HG03558 (cell line): ENCODE measurements around the gene NAB1.
"Not testable (repeated sequence)": the region's sequence is repeated elsewhere in the genome, so short reads cannot be mapped to it uniquely, and the experiment has no call there.

Experiments used
- ATAC-seq: cut with Tn5 transposase; IDR thresholded peaks from one replicate; pipeline ENCODE4 v1.9.1; 2021; ENCODE audit warnings: moderate number of reproducible peaks; ENCODE audit not compliant: unreplicated experiment; ENCODE audit errors: extremely low read depth

The NAB1 gene, protein sequence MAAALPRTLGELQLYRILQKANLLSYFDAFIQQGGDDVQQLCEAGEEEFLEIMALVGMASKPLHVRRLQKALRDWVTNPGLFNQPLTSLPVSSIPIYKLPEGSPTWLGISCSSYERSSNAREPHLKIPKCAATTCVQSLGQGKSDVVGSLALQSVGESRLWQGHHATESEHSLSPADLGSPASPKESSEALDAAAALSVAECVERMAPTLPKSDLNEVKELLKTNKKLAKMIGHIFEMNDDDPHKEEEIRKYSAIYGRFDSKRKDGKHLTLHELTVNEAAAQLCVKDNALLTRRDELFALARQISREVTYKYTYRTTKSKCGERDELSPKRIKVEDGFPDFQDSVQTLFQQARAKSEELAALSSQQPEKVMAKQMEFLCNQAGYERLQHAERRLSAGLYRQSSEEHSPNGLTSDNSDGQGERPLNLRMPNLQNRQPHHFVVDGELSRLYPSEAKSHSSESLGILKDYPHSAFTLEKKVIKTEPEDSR

GRCh38 chr2:190649035-190649797 lies at the start of gene NAB1:
Gene NAB1, plus strand, starts transcription at chr2:190649083. Its CDS starts 10,094 bp downstream, at chr2:190659177.
- ATAC-seq, result peak; percentile 22

GRCh38 chr2:190599546-190600220 lies 49.2 kb upstream of the NAB1 start:
- no peak for ATAC-seq

DNA sequence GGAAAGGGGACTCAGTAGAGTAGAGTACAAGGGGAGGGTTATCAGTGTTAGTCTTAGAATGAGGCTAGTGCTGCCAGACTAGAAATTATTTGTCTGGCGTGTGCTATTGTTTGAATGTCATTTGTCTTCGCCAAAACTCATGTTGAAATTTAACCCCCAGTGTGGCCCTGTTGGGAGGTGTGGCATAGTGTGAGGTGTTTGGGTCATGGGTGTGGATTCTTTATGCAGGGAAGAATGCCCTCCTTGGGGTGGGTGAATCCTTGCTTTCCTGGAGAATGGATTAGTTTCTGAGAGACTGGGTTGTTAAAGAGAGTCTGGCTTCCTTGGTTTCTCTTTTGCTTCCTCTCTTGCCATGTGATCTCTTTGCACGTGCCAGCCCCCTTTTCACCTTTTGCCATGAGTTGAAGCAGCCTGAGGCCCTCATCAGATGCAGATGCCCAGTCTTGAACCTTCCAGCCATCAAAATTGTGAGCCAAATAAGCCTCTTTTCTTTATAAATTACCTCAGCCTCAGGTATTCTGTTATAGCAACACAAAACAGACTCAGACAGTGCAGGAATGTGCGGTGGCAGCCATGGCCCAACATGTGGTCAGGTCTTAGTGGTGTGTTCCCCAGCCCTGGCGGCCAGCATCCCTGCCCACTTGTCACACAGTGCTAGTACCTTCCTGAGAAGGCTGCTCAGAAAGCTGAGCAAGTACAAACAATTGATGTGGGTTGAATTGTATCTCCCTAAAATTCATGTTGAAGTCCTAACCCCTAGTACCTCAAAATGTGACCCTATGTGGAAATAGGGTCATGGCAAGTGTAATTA lies 48.4 kb upstream of the NAB1 start:
- ATAC-seq, result no peak

GRCh38 chr2:190603374-190603773 lies 45.5 kb upstream of the NAB1 start:
- no peak for ATAC-seq

DNA sequence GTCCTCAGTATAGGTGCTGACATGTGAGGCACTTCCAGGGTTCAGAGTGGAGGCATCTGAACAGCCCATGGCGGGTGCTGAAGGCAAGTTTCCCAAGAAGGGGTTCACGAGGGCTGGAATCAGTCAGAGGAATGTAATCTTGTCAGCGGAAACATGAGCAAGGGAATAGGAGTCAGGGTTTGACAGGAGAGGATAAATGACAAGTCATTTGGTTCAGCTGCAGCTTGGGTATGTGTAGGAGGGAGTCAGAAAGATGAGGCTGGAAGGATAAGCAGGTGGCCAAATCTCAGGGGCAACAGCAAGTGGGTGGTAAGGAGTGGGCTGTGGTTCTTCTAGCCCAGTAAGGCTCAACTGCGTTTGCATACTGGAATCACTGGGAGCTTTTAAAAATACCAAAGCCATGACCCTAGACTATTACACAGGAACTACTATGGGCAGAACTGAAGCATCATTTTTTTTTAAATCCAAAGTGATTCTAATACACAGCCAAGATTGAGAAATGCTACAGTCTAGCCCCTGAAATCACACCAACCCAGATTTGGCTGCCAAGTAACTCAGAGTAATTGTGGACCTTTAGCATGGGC lies 41.8 kb upstream of the NAB1 start:
- ATAC-seq, result no peak

GRCh38 chr2:190607657-190608357 lies 41.1 kb upstream of the NAB1 start:
- ATAC-seq, result no peak

GRCh38 chr2:190608863-190609262 lies 40.0 kb upstream of the NAB1 start:
- ATAC-seq, result not testable (repeated sequence)

DNA sequence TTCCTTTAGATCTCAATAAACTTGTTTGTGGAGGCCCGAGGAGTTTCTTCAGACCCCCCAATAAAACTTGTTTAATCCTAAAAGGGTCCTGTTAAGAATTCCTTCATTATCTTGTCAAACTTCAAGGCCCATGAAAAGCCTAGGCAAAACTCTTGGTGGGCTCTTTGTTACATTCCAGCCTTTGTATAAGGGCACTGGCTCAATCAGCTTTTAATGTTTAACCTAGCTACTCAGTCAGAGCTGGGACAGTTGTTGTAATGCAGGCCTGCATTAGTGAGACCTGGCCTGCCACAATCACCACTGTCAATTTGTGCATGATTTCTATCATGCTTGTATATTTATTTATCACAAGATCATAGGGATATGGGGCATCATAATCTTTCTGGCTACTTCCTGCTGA lies 39.5 kb upstream of the NAB1 start:
- not testable (repeated sequence) for ATAC-seq

GRCh38 chr2:190610528-190610927 lies 38.4 kb upstream of the NAB1 start:
- ATAC-seq, result not testable (repeated sequence)

DNA sequence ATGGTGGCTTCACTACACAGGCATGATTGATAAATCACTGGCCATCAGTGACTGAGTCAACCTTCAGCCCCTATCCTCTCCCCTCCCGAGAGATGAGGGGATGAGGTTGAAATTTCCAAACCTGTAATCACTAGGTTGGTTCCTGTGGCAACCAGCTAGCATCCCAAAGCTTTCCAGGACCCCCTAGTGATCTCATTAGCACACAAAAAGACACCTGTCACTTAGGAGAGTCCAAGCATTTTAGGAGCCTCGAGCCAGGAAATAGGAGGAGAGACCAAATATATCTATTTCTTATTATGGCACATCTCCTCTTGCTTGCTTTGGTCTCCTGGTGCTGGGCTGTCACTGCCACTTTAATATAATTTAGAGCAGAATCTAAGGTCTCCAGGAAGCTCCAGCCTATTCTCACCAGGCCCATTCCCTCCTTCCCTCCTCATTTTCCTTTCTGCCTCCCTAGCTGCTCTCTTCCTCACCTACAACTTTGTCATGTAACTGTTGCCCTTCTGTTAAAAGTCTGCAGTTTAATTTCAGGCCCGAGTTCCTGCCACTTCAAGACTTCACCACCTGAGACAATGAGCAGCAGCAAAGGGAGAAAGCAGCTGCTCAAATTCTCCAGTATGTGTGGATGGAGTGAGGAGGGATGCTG lies 33.2 kb upstream of the NAB1 start:
- ATAC-seq, result no peak

GRCh38 chr2:190618030-190618429 lies 30.9 kb upstream of the NAB1 start:
- no peak for ATAC-seq

DNA sequence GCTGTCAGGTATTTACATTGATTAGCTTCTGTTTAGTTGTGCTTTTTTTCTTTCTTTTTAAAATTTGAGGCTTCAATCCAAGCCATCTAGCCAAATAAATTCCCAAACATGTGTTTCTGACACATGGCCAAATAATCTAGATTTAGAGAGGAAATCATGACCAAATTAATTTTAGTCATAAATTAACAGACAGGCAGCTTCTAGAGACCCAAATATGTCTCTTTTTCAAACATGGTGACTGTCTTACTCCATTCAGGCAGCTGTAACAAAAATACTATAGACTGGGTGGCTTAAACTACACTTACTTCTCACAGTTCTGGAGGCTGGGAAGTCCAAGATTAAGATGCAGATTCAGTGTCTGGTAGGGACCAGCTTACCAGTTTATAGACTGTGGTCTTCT lies 23.2 kb upstream of the NAB1 start:
- ATAC-seq, result no peak

- ATAC-seq, result no peak
These were observed 22.2 kb upstream of the NAB1 start for GRCh38 chr2:190626641-190627210.

DNA sequence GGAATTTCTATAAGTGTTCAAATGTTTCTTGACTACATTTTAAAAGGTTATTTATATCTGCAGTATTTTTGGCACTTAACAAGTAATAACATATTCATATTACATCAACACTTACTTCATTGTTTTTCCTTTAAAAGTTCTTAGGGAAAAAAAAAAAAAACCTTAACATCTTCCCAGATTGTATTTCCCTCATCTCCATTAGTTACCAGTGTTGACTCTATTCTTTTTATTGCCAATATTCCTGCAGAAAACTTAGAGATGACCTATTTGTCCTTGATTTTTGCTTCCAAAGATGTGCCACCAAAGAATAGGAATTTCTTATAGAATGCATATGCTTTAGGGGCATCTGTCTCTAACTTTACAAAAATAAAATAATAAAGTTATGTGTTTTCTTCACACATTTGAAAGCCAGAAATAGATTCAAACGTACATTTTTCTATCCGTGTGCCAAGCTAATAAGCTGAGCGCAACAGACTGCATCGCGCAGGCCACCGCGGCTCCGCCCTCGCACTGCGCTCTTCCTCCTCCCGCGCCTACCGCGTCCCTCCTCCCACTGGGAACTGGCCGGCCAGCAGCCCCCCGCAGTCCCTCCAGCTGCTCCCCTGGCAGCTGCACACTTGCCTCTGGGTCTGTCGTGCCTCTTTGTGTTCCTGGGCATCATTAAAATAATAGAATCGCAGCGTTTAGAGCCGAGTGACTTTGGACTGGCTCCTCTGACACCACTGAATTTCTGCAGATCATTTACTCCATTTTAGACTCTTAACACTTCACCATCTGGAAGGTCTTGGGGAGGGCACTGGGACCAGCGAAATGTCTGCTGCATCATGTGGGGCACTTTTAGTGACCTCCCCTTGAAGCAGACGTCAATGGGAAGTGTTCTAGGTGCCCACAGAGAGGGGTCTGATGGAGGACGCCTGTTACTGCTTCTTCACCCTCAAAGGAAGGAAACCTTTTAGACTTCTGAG lies 21.2 kb upstream of the NAB1 start:
- peak; percentile 70 for ATAC-seq

DNA sequence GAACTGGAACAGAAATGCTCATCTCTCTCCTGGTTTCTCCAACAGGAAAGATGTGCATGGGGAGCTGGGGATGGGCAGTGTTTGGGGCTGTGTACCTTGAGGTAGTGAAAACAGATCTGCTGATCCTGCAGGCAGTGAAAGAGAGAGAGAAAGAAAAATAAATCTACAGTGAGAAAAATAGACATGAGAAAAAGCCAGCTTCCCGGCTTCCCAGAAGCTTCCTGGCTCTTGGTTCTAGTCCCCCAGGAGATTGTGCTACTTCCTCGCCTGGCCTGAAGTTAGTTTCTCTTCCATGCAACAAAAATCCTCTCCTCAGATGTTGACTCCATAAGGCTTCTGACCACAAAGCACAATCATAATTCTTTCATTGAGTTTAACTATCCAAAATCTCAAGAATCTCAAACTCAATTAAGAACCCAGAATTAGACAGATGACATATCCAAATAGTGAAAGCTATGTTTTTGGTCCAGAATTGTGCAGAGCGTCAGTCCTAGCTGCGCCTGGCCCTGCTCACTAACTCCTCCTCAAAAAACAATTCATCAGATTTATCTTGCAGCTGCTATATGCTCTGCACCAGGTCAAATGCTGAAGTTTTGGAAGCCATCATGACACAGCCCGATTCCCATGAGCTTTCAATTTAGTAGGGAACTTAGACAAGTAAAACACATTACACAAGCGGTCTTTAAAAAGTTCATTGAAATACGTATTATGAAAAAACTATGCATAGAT lies 20.1 kb upstream of the NAB1 start:
- ATAC-seq, result no peak

DNA sequence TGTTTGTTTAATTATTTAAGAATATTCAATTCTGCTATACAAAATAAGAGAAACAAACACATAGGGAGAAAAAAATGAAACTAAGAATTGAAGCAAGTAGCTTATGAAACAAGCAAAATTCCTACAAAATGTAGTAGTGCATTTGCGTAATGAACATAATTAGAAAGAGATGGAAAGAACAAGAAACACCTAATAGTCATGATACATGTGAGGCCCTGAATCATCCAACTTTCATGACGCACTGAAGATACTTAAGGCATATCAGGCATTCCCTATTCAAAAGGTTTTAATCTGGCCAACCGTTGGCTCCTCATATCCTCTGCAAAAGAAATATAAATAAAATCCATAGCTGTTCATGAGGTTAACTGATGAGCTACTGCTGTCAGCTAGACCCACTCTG lies 14.5 kb upstream of the NAB1 start:
- no peak for ATAC-seq
